ENCODE data around the gene SAMD1. TPM values are rescaled to one million over a fixed set of nuclear protein-coding genes. Genes with fewer than 3 reads are reported as not detected.

The SAMD1 gene
- total and polyA plus RNA-seq, 2 of the 8 experiments (the other 6 are each of a cell fraction or from before 2014, with no cell fraction given) = 40.0 to 100 TPM

GRCh38 chr19:14091081-14091812 is 696 bp upstream of the SAMD1 start (continued):
- TF ChIP-seq POLR2AphosphoS5 (IDR thresholded peaks at IDR 0.05; ENCODE audit: low read depth, low read length) = no peak
- peak; percentile 90 for TF ChIP-seq KDM4A (IDR thresholded peaks at IDR 0.05; ENCODE audit: low read depth, low read length, severe bottlenecking)
- TF ChIP-seq RNF2 (IDR thresholded peaks at IDR 0.05; ENCODE audit: borderline replicate concordance, low read depth, low read length, missing control alignments, poor library complexity, severe bottlenecking) = no peak
- no peak for TF ChIP-seq YY1 (IDR thresholded peaks at IDR 0.05; ENCODE audit: low read depth, low read length)
- TF ChIP-seq RBBP5 (IDR thresholded peaks at IDR 0.05; ENCODE audit: borderline replicate concordance, low read depth, low read length) = 0 out of 2 replicates have a peak, but pooled peaks have one; percentile 65
- no peak for TF ChIP-seq BCL11A (IDR thresholded peaks at IDR 0.05; ENCODE audit: low read depth in 2 of 2, low read length in 2 of 2)
